ENCODE results near the gene ADAMTS17. TPM values are rescaled to one million over a fixed set of nuclear protein-coding genes. Genes with fewer than 3 reads are reported as not detected.
"Not testable (repeated sequence)": the region's sequence is repeated elsewhere in the genome, so short reads cannot be mapped to it uniquely, and the experiment has no call there.

The ADAMTS17 gene
- total RNA-seq, 2 donors from 2014 or later = 4.0 to 6.8 TPM

DNA sequence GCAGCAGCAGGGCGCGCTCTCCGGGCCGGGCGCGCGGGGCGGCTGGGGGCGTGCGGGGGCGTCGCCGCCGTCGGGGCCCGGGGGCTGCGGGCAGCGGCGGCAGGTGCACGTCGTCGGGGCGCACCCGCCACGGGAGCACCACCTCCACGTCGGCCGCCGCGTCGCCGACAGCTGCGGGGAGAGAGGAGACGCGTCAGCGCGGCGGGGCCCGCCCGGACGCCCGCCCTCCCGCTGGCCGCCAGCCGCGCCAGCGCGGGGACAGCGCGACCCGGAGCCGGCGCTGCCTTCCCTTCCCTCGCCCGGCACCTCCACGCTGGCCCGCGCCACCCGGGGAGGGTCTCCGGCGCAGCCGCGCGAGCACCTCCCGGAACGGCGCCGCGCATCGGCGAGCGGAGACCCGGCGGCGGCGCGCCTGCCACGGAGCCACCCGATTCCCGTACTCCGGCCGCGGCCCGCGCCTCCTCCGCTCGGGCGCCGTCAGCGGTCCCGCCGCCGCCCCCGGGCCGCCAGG is 481 bp downstream of the ADAMTS17 start:
- DNase-seq (ENCODE audit: low spot score) = no peak
- intact Hi-C loops (cut with DNase I) = loop anchor here in 1 of 2 donors (5.0 kb wide), 1 partner anchor 414 kb away; no protein-coding TSS in a partner anchor

DNA sequence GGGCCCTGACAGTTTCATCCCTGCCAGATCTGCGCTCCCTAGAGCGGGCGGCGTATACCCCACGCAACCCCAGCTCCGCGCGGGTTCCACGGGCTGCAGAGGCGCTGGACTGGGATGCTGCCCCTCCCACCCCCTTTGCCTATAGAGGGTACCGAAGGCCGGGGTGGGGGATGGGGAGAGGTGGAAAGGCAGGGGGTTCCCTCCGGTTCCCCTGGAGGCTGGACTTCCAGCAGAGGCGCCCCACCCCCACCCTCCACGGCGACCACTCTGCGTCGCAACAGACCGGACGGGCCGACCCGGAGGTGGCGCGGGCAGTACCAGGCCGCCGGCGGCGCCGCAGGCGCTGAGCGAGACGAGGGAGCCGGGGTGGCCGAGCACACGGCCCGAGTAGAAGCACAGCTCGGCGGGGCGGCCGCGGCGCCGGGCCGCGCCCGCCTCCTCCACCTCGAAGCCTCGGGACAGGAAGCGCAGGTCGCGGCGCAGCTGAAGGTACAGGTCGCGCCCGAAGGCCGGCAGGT is 995 bp downstream of the ADAMTS17 start:
- DNase-seq (ENCODE audit: low spot score) = no peak
- intact Hi-C loops (cut with DNase I) = loop anchor here in 1 of 2 donors (5.0 kb wide), 1 partner anchor 413 kb away; no protein-coding TSS in a partner anchor

DNA sequence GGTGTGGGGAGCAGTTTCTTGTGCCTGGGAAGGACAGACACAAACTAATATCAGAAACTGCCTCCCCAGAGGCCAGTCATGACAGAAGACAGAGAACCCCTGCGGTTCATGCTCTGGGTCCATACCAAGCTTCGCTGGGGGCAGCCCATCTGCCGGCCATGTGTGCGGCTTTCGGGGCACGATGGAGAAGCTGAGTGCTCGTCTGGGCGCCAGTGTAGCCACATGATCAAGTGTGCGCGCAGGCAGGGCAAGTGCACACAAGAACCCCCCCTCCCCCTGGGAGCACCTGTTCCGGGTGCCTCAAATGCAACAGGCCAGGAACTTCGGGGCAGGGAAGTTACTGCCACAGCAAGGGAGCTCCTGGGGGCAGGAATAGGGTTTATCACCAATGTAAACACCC is 1.8 kb downstream of the ADAMTS17 start:
- no peak for DNase-seq (ENCODE audit: low spot score)
- intact Hi-C loops (cut with DNase I) = loop anchor here (5.0 to 10.0 kb wide), 2 partner anchors 305 to 413 kb away; no protein-coding TSS in a partner anchor

DNA sequence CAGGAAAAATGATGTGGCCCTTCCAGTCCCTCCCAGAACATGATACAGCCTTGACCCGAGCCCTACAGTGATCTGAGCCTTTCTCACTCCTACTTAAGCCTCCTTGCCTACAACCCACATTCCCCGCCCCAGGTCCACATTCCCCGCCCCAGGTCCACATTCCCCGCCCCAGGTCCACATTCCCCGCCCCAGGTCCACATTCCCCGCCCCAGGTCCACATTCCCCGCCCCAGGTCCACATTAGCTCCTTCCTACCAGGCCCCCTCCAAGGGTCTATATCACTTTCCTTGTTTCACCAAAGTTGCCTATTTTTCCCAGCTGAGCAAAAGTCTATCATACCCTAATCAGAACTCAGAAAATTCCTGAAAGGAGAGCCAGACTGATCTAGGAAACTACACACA is 2.3 kb downstream of the ADAMTS17 start:
- intact Hi-C loops (cut with DNase I) = loop anchor here in 1 of 2 donors (10.0 kb wide), 1 partner anchor 305 kb away; no protein-coding TSS in a partner anchor
- DNase-seq (ENCODE audit: low spot score) = not testable (repeated sequence)

DNA sequence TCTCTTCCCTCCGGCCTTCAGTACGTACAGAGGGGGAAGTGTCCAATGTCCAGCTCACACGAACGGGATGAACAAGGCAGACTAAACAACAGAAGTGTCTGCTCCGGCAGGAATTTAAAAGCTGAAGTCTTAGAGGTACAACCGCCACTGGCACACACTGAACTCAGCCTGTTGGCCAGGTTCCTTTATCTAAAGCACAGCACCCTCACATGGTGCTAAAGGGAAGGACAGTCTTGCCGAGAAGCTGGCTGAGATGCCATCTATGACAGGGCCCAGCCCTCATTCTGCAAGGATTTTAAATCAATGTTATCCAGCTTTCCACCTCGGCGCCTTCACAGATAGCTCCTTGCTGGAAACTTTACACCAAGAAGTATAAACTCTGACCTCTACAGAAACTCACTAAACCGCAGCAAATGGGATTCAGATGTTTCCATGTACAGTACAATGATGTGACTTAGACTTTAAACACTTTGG is 2.8 kb downstream of the ADAMTS17 start:
- DNase-seq (ENCODE audit: low spot score) = no peak
- intact Hi-C loops (cut with DNase I) = loop anchor here in 1 of 2 donors (10.0 kb wide), 1 partner anchor 304 kb away; no protein-coding TSS in a partner anchor

DNA sequence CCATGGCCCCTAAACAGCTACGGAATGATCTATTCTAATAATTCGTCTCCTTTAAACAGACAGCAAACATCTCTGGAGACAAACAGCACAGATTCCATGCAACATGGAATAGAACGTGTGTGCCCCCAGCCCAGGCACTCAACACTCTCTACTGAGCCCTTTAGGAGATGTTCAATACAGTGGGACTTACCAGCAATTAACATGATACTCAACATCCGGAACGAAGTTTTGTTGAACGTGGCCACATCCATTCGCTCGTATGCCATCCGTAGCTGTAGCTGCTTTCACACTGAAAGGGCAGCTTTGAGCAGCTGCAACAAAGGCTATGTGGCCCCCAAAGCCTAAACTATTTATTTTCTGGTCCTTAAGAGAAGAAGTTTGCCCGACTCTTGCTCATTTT is 3.5 kb downstream of the ADAMTS17 start:
- no peak for DNase-seq (ENCODE audit: low spot score)
- intact Hi-C loops (cut with DNase I) = loop anchor here in 1 of 2 donors (10.0 kb wide), 1 partner anchor 303 kb away; no protein-coding TSS in a partner anchor

DNA sequence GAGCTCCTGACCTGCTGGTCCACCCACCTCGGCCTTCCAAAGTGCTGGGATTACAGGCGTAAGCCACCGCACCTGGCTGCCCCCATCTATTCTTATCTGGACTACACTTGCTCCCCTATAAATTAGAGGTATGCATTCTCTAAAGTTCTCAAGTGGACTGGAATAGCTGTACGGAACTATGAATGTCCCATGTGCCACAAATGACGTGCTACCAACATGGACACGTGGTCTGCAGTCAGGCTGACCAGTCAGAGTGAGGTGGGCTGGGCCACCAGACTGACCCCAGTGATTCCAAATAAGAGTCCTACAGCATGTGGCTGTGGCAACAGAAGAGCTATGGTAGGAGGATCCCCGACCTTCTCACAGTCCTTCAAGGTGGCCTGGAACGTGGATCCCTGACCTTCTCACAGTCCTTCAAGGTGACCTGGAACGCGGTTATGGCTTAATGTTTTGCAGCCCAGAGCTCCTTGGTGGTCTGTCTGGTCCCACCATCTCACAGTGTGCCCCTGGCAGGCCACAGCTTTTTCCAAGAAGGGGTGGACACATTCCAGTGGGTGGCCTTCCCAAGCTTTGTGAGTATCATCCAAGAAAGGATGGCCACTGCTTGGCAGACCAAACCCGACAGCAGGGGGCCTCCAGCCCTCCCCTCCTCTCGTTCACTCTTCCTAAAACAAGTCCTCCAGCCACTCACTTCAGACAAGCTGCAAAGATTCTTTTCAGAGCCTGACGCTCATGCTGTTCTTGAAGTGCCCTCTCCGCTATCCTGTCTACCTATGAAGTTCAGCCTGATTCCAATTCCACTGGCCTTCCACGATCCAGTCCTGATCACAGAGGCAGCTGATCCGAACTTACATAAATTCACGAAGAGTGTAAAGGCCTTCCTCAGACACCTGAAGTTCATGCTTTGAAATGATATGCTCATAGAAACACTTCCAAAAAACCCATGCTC is 4.4 kb downstream of the ADAMTS17 start:
- intact Hi-C loops (cut with DNase I) = loop anchor here in 1 of 2 donors (10.0 kb wide), 1 partner anchor 303 kb away; no protein-coding TSS in a partner anchor
- DNase-seq (ENCODE audit: low spot score) = no peak

DNA sequence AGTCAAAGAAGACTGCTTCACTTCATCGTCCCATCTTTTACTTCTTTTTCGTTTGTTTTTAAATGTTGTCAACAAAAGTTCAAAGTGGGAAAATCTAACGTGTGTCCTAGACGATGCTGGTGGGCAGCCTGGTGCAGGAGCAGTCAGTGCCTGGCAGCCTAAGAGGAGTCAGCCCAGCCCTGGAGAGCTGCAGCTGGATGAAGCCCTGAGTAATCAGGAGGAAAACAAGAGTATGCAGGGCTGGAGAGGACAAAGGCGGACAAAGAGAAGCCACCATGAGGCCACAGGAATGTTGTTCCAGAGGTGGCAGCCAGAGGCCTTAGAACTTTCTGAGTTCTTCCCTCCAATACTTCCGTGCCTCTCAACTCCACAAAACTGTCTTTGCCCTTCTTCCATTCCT is 5.7 kb downstream of the ADAMTS17 start:
- intact Hi-C loops (cut with DNase I) = loop anchor here in 1 of 2 donors (10.0 kb wide), 1 partner anchor 301 kb away; no protein-coding TSS in a partner anchor

DNA sequence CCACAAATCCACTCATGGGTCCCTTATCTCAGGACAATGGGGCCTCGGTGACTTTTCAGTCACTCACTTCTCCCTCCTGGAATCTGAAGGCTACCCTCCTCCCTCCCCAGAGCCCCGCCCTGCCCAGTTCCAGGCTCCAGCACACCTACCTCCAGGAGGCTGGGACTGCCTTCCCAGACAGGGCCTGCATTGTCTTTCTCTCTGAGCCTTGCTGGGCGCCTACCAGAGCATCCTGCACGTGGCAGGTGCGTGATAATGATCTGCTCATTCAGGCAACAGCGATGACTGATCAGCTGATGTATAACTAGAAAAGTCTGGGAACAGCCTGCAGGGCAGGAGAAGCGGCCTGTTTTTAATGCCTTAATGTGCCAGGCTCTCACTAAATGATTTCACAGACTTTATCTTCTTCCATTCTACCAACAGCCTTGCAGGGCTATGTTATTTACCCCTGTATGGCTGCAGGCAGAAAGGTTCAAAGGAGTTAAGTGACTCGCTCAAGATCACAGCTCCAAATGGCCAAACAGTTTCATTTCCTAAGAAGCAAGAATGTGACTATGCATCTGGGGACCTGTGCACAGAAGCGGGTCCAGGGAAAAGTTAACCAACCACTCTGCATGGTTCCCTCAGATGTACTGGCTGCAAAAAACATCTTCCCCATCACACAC is 6.3 kb downstream of the ADAMTS17 start:
- DNase-seq (ENCODE audit: low spot score) = no peak
- intact Hi-C loops (cut with DNase I) = loop anchor here in 1 of 2 donors (10.0 kb wide), 1 partner anchor 301 kb away; no protein-coding TSS in a partner anchor

More for the DNA sequence above, 5.7 kb downstream of the ADAMTS17 start:
- DNase-seq (ENCODE audit: low spot score) = no peak

DNA sequence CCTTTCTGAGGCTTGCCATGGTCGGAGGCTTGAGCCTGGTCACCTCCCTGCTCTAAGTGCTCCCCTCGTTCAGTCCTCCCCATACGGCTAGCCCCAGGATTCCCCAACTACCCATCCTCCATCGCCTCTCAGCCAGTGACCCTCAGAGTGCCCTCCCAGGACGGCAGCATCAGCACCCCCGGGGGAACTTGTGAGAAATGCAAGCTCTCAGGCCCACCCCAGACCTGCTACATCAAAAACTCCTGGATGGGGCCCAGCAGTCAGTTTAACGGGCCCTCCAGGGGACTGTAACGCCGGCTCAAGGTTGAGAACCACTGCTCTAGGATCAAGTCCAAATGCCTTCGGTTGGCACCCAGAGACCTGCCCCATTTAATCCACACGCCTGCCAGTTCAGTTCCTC is 6.9 kb downstream of the ADAMTS17 start:
- DNase-seq (ENCODE audit: low spot score) = no peak
- intact Hi-C loops (cut with DNase I) = loop anchor here in 1 of 2 donors (10.0 kb wide), 1 partner anchor 300 kb away; no protein-coding TSS in a partner anchor

DNA sequence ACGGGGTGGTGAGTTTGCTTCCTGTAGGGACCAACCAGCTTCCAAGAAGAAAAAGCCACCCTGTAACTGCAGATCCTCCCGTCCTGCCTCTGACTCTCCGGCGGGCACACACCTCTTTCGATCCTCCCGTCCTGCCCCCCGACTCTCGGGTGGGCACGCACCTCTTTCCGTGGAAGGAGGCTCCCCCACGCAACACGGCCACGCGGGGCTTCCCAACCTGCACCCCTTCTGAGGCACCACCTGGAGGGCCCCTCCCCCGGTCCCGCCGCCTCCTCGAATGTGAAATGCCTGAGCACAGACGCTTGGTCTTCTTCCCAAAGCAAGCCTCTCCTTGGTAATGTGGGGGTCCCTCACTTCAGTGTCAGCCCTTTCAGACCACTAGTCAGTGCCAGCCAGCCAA is 7.3 kb downstream of the ADAMTS17 start:
- intact Hi-C loops (cut with DNase I) = loop anchor here in 1 of 2 donors (10.0 kb wide), 1 partner anchor 300 kb away; no protein-coding TSS in a partner anchor

DNA sequence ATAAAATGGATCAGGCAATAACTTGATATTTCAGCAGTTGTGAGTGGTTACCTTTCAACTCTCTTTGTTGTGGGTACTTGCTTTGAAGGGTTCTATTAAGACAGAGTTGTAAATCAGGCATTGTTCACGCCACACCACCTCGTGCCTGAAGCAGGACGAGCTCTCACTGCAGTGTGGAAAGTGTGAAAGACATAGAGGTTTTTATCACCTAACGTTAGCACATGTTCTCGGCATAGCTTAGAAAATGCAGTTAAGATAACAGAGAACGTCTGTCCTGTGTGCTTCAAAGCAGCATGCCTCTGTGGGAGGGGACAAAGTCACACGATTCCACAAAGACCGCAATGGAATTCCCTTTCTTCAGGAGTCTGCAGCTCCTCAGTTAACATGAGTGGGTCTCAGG is 7.8 kb downstream of the ADAMTS17 start:
- intact Hi-C loops (cut with DNase I) = loop anchor here in 1 of 2 donors (10.0 kb wide), 1 partner anchor 299 kb away; no protein-coding TSS in a partner anchor
- DNase-seq (ENCODE audit: low spot score) = no peak

More for the DNA sequence above, 7.3 kb downstream of the ADAMTS17 start:
- DNase-seq (ENCODE audit: low spot score) = no peak

DNA sequence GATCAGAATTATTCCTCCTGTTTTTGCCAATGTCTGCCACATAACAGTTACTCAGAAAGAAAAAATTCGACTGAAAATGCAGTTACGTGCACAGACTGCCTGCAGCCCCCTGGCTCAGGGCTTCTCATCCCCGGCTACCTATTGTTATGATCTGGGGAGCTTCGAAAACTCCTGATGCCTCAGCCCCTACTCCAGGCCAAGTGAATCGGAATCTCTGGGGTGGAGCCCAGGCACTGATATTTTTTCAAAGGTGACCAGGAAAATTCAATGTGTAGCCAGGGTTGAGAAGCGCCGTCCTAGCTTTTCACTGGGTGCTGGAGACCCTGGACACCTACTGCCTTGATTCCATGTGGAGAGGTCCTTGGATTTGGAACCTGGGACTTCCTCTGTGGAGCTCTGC is 8.5 kb downstream of the ADAMTS17 start:
- DNase-seq (ENCODE audit: low spot score) = no peak
- intact Hi-C loops (cut with DNase I) = loop anchor here in 1 of 2 donors (10.0 kb wide), 1 partner anchor 298 kb away; no protein-coding TSS in a partner anchor

DNA sequence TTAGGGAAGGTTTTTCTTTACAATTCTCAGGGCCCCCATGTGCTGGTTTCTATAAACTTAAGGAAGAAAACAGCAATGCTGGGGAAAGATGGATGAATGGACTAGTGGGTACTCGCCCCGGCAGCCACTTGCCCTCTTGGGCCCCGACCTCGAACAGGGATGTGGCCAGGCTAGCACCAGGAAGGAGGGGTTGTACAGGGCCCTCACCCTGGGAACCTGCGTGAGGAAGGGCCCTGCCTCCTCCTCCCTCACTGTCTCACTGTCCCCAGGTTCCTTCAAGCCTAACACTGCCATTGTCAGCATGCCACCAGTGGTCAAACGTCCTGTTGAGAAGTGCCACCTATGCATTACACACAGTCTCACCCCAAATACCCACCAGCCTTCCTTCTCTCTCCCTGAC is 9.1 kb downstream of the ADAMTS17 start:
- DNase-seq (ENCODE audit: low spot score) = no peak
- intact Hi-C loops (cut with DNase I) = loop anchor here in 1 of 2 donors (10.0 kb wide), 1 partner anchor 298 kb away; no protein-coding TSS in a partner anchor

DNA sequence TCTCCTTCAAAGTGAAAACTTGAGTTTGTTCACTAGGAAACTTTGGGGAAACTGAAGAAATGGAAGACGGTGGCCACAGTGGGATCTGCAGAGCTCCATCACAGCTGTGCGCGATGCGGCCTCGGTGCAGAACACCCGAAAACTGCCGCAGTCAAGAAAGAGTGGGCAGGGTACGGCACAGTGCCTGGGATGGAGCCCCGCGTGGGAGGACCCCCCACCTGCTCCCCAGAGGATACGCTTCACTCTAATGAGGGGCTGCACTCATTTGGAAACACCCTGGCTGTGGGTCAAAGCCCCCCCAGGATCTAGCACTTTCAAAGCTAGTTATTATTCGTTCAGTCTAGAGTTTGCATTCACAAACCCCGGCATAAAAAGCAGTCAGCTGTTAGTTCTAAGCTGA is 9.5 kb downstream of the ADAMTS17 start:
- no peak for DNase-seq (ENCODE audit: low spot score)
- intact Hi-C loops (cut with DNase I) = loop anchor here in 1 of 2 donors (10.0 kb wide), 1 partner anchor 297 kb away; no protein-coding TSS in a partner anchor

DNA sequence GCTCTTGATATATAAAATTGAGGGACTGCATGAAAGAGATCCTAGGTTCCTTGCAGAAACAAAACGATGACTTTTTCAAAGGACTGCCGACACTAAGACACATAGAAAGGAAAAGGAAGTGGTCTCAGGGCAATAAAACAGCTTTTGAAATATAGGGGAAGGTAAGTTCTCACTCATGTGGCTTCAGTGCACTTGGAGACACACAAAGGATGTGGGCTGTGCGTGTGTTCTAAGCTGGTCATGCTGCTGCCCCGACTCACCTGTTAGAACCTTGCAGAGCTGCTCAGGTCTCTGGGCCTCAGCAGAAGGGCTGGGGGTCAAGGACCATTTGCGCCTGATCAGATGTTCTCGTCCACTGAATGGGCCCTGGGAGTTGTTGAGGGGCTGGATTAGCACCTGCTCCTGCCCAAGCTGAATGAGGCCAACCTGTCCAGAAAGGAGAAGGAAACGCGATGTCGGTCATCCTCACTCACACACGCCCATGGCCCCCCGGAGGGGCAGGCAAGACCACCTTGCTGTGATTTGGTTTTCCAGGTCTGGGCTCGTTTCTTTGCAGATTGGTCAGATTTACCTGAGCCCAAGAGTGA is 11.1 kb downstream of the ADAMTS17 start:
- DNase-seq (ENCODE audit: low spot score) = no peak
- intact Hi-C loops (cut with DNase I) = loop anchor here in 1 of 2 donors (10.0 kb wide), 1 partner anchor 296 kb away; no protein-coding TSS in a partner anchor

DNA sequence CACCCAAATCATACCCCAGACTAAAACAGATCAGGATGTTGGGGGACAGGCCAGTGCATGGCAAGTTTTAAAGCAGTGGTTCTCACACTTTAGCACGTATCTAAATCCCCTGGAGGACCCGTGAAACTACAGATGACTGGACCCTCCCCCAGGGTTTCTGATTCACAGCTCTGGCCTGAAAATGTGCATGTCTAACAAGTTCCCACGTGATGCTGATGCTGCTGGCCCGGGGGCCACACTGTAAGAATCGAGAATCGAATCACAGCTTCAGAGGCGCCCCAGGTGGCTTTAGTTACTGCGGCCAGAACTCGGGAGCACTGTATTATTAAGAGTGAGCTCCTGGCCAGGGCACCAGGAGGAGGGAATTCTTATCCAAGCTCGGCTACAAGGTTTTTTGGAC is 11.6 kb downstream of the ADAMTS17 start:
- intact Hi-C loops (cut with DNase I) = loop anchor here in 1 of 2 donors (10.0 kb wide), 1 partner anchor 295 kb away; no protein-coding TSS in a partner anchor

DNA sequence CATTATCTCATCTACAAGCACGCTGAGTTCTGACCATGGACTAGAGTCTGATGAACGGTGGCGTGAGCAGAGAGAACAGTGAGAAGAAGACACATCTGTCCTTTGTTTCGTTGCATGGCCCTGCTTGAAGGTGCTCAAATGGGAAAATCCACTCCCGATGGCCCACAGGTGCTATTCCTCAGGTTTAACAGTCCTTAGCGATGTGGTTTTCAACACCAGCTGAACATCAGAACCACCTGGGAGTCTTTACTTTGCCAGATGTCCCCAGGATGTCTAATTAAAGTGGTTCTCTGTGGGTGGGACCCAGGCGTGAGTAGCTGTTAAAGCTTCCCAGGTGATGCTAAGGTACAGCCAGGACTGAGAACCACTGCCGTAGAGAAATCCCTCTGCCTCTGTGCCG is 13.0 kb downstream of the ADAMTS17 start:
- no peak for DNase-seq (ENCODE audit: low spot score)
- intact Hi-C loops (cut with DNase I) = no loop called here

More for the DNA sequence above, 11.6 kb downstream of the ADAMTS17 start:
- no peak for DNase-seq (ENCODE audit: low spot score)
